Kidney (tissue), 14 donors: ENCODE results near the gene LARGE1. TPM values are rescaled to one million over a fixed set of nuclear protein-coding genes. Genes with fewer than 3 reads are reported as not detected.
"Not testable (repeated sequence)": the region's sequence is repeated elsewhere in the genome, so short reads cannot be mapped to it uniquely, and the experiment has no call there.

Experiments used
- DNase-seq, 5 donors: peaks; one replicate each; pipeline ENCODE4 v3.0.0-alpha.2; 2013 to 2020
- FAIRE-seq: peaks from 2 replicates; lab custom pipeline; 2012; peaks lifted over from hg19 to GRCh38; lab: Jason Lieb, UNC
- H3K27ac ChIP-seq, 2 donors: one replicate each; pipeline ENCODE4 v1.7.0; 2013; ENCODE audit warnings: low read depth in 2 of 2, low read length in 2 of 2, inconsistent platforms in 1 of 2
- H3K27me3 ChIP-seq: one replicate; pipeline ENCODE4 v1.7.1; 2013; ENCODE audit warnings: low read length, inconsistent platforms; ENCODE audit not compliant: control insufficient read depth, insufficient read depth
- H3K36me3 ChIP-seq, 3 donors: one replicate each; pipeline versions ENCODE4 v1.7.0 to v1.7.1; 2013; ENCODE audit warnings: low read length in 3 of 3, control low read depth in 1 of 3, inconsistent platforms in 1 of 3; ENCODE audit not compliant: insufficient read depth in 3 of 3, control insufficient read depth in 2 of 3
- H3K4me1 ChIP-seq, 3 donors: one replicate each; pipeline versions ENCODE4 v1.7.0 to v1.7.1; 2013; ENCODE audit warnings: low read length in 3 of 3, inconsistent platforms in 1 of 3, low read depth in 1 of 3; ENCODE audit not compliant: control insufficient read depth in 2 of 3, insufficient read depth in 2 of 3
- H3K4me3 ChIP-seq, 3 donors: one replicate each; pipeline versions ENCODE4 v1.7.0 to v1.8.1; 2013; ENCODE audit warnings: low read length in 3 of 3, control low read depth in 1 of 3, inconsistent platforms in 1 of 3
- H3K9ac ChIP-seq, 3 donors: one replicate each; pipeline versions ENCODE4 v1.7.0 to v1.7.1; 2013; ENCODE audit warnings: low read length in 3 of 3, control low read depth in 1 of 3, inconsistent platforms in 1 of 3
- H3K9me3 ChIP-seq, 3 donors: one replicate each; pipeline versions ENCODE4 v1.7.0 to v1.7.1; 2013; ENCODE audit warnings: low read length in 3 of 3, control low read depth in 1 of 3, inconsistent platforms in 1 of 3; ENCODE audit not compliant: control insufficient read depth in 2 of 3, insufficient read depth in 1 of 3
- intact Hi-C: fragments of 100-400 bp; cut with DNase I; formaldehyde crosslinking; loops from one replicate; pipeline ENCODE4 v1.11.1; 2022
- polyA plus RNA-seq: library from polyadenylated mRNA; stranded (reverse); fragments of 350-450 nt; fragmentation: Illumina TruSeq; extraction: RNeasy Lipid Tissue Mini Kit (QIAGEN cat#74804); gene quantifications from one replicate; pipeline ENCODE4 v1.2.3, GENCODE V29; 2014; ENCODE audit warnings: low read depth, low replicate concordance; ENCODE audit not compliant: insufficient read depth
- total RNA-seq: library from RNA; stranded (reverse); fragmentation: NEBNext Ultra II Directional; extraction: Animal tissue kit (Norgen Biotek cat#: 25700); gene quantifications from one replicate; pipeline ENCODE4 v1.2.1, GENCODE V29; 2021
- TF ChIP-seq, protein P1 (sequence below): IDR thresholded peaks from 3 replicates; pipeline ENCODE4 v1.5.1; 2012; ENCODE audit warnings: mild to moderate bottlenecking, moderate library complexity, borderline replicate concordance; ENCODE audit not compliant: insufficient read depth; ENCODE audit errors: extremely low read depth
- donor health status: control.
- donor health status: control.
- donor health status: control.
- donor health status: control.
- donor health status: control.
- donor health status: DM: yes; HTN: yes; CAD: no.
- donor health status: Normal renal cell carcinoma (clear cell type).

The LARGE1 gene
- total and polyA plus RNA-seq, 2 donors from 2014 or later: 5.0 to 22.9 TPM

- TF ChIP-seq, protein P1, sequence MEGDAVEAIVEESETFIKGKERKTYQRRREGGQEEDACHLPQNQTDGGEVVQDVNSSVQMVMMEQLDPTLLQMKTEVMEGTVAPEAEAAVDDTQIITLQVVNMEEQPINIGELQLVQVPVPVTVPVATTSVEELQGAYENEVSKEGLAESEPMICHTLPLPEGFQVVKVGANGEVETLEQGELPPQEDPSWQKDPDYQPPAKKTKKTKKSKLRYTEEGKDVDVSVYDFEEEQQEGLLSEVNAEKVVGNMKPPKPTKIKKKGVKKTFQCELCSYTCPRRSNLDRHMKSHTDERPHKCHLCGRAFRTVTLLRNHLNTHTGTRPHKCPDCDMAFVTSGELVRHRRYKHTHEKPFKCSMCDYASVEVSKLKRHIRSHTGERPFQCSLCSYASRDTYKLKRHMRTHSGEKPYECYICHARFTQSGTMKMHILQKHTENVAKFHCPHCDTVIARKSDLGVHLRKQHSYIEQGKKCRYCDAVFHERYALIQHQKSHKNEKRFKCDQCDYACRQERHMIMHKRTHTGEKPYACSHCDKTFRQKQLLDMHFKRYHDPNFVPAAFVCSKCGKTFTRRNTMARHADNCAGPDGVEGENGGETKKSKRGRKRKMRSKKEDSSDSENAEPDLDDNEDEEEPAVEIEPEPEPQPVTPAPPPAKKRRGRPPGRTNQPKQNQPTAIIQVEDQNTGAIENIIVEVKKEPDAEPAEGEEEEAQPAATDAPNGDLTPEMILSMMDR: no peak
- Histone ChIP-seq H3K9ac (no peak overlapping the region), H3K4me3 (no peak overlapping the region), H3K27ac (no peak overlapping the region), H3K27me3 (no peaks in the 10 kb centered on the region), H3K4me1 (peaks cover 0 to 36% (median 21%) of the 10 kb centered on the region in 3 donors), H3K36me3 (no peaks in the 10 kb centered on the region), H3K9me3 (no peaks in the 10 kb centered on the region)
- no peak for DNase-seq
- intact Hi-C loops: no loop called here
- no peak for FAIRE-seq
These were observed 348.2 kb downstream of the LARGE1 start for GRCh38 chr22:33572086-33572485.

DNA sequence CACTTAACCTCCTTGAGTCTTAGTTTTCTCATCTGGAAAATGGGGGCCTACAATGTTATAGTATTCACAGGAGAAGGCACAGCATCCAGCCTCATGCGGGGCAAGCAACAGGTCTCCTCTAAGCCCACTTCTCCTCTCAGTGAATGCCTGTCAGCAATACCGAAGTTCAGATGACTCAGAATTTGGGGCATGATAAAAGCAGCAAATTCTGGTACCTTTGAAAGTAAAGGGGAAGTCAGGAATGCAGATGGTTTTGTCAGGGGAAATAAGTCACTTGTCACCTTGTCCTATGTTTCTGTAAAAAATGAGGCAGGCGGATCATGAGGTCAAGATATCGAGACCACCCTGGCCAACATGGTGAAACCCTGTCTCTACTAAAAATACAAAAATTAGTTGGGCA, 350.2 kb downstream of the LARGE1 start:
- no peaks in the 10 kb centered on the region for H3K36me3 ChIP-seq
- no peak overlapping the region for H3K9ac ChIP-seq
- peak overlapping the region; percentile 23 to 71 for H3K27ac ChIP-seq
- H3K27me3 ChIP-seq: no peaks in the 10 kb centered on the region
- intact Hi-C loops: no loop called here
- no peaks in the 10 kb centered on the region for H3K9me3 ChIP-seq
- TF ChIP-seq, protein P1: no peak
- FAIRE-seq: no peak
- no peak for DNase-seq
- H3K4me1 ChIP-seq: peaks cover 0 to 28% (median 21%) of the 10 kb centered on the region in 3 donors
- no peak overlapping the region for H3K4me3 ChIP-seq

DNA sequence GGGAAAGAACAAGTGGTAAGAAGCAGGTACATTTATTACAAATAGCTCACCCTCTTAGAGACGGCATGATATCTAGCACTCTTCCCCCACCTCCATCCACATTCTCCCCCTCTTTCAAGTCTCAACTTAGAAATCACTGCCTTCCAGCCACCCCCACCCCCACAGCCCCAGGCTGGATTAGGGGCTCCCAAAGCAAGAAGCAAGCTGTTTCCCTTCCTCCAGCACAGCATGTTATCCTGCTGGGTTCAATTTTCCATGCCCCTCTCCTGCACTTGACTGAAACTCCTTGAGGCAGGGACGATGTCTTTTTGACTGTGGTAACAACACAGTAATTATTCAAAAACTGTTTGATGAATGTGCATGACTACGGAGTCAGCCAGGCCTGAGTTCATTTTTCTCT, 350.7 kb downstream of the LARGE1 start:
- Histone ChIP-seq H3K27me3 (no peaks in the 10 kb centered on the region), H3K9me3 (no peaks in the 10 kb centered on the region), H3K27ac (peak overlapping the region; percentile 33 to 71), H3K9ac (no peak overlapping the region), H3K36me3 (no peaks in the 10 kb centered on the region), H3K4me3 (peak overlapping the region in 1 of 3 donors; percentile 17), H3K4me1 (peaks cover 0 to 28% (median 21%) of the 10 kb centered on the region in 3 donors)
- intact Hi-C loops: no loop called here
- no peak for FAIRE-seq
- peak in 4 of 5 donors; percentile 39 to 61 (median 48) for DNase-seq
- TF ChIP-seq, protein P1: no peak

DNA sequence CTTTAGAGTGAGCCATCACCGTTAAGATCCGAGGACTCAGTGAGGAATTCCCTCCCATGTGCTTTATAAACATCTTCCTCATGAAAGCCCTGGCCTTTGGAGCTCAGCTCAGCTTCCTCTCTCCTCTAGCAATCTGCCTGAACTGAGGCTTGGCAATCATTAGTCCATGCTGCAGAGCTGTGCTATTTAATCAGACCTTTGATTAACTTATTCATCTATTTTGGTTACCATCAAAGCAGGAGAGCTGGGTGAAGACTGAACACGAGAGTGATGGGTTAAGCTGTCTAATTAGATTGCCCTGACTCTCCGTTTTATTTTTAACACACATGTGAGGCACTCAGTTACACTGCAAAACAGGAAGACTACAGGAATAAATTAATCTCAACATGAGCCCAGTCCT, 351.3 kb downstream of the LARGE1 start:
- H3K27me3 ChIP-seq: no peaks in the 10 kb centered on the region
- no peaks in the 10 kb centered on the region for H3K9me3 ChIP-seq
- H3K4me3 ChIP-seq: peak overlapping the region in 1 of 3 donors; percentile 17
- peaks cover 0 to 26% (median 21%) of the 10 kb centered on the region in 3 donors for H3K4me1 ChIP-seq
- TF ChIP-seq, protein P1: no peak
- H3K27ac ChIP-seq: peak overlapping the region; percentile 24 to 71
- peak in 3 of 5 donors; percentile 31 to 64 (median 57) for DNase-seq
- no peak for FAIRE-seq
- H3K36me3 ChIP-seq: no peaks in the 10 kb centered on the region
- intact Hi-C loops: no loop called here
- peak overlapping the region in 1 of 3 donors; percentile 53 for H3K9ac ChIP-seq

GRCh38 chr22:33566495-33566894, 353.8 kb downstream of the LARGE1 start:
- H3K4me1 ChIP-seq: peaks cover 0 to 17% (median 16%) of the 10 kb centered on the region in 3 donors
- H3K27ac ChIP-seq, FAIRE-seq, H3K9me3 ChIP-seq, intact Hi-C loops, H3K9ac ChIP-seq, H3K27me3 ChIP-seq, H3K4me3 ChIP-seq, DNase-seq, H3K36me3 ChIP-seq: not testable (repeated sequence)
